CD4-positive, alpha-beta T cell treated with Interleukin-17A for 4 hours (primary cell): ENCODE results near the gene ITPRID1.

Experiments used
- DNase-seq: peaks from one replicate; pipeline ENCODE4 v3.0.0-alpha.2; 2020; ENCODE audit warnings: mixed read lengths

ITPRID1 gene

DNA sequence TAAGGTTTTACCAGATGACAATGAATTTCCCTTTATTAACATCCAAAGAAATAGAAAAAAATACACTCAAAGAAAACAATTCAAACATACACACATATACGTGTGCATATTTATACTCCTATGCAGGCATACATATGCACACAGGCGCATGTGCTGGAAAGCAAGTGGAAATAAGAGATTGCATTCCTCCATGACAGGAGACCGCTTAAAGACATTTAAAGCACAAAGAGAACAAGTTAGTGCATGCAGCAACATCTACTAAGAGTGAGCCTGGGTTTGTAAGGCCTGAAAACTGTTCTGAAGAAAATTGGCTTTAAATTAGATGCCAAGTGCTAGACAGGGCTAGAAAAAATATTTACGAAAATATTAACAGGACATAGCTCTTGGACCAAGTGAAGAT is 133.1 kb downstream of the ITPRID1 start:
- no peak for DNase-seq

DNA sequence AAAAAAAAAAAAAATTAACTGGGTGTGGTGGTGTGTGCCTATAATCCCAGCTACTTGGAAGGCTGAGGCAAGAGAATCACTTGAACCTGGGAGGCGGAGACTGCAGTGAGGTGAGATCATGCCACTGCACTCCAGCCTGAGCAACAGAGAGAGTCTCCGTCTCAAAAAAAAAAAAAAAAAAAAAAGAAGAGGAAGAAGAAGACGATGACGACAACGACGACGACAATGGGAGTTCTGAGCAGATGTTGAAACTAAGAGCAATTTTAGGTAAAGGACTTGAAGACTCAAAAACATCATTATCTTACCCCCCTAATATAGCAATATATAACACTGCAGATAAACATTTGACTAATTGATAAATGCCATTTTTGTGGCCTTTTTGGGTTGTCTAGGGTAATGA is 133.6 kb downstream of the ITPRID1 start:
- no peak for DNase-seq

DNA sequence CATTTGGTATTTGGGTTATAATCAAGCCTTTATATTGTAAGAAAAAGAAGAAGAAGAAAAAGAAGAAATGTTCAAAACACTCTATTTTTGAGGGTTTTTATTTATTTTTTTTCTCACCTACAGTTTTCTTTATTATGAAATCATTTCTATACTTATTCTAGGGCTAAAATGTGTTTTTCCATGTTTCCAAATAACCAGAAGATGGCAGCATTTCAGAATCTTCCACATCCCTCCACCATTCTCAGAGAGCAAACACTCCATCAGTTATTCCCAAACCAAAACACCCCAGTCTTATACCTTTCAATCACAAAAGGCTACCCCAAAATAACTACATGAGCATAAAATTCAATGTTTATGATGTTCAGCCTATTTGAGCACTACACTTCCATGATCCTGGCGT is 134.4 kb downstream of the ITPRID1 start:
- DNase-seq = no peak

DNA sequence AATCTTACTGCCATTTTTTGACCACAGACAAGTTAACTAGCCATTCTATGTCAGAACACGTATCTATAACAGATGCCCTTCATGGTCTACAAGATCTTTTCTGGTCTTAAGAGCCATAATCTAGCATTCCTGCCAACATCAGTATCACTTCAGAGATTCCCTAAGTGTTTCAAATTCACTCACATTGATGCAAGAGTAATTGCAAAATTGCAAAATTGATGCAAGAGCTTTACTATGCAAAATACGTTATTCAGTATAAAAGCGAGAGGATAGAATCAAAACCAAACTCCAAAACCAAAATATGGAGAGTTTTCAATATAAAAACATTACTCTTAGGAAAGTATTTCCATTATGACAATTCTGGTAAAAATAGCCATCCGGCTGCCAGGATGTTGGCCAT is 135.0 kb downstream of the ITPRID1 start:
- no peak for DNase-seq

DNA sequence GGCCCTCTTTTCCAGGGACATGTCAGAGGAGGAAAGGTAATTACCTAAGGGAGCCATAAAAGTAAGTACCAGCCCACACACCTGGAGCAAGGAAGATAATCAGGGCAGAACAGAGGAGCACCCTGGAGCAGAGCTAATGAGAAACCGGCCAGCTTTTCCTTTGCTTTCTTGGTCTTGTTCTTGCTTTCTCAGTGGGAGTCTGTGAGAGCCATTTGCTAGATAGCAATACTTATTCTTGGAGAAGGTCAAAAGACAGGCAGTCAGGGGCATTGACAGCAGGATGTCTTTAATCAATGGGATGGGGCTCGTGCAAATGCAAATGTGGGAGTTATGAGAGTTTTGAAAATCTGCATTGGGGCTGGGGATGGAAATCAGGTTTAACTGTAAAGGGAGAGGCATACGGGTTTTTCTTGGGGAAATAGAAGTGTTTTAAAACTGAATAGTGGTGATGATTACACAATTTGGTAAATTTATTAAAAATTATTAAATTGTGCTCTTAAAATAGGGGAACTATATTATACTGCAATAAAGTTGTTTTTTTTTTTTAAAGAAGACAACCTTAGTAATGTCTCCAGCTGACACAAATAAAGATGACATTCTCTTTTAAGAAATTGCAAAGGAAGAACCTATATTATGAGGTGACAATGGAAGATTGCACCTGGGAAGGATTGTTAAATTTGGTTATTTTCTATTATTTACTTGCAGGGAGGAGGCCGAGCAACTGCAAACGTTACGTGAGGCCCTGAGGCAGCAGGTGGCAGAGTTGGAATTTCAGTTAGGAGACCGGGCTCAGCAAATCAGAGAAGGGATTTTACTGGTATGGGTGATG is 137.6 kb downstream of the ITPRID1 start:
- DNase-seq = no peak

DNA sequence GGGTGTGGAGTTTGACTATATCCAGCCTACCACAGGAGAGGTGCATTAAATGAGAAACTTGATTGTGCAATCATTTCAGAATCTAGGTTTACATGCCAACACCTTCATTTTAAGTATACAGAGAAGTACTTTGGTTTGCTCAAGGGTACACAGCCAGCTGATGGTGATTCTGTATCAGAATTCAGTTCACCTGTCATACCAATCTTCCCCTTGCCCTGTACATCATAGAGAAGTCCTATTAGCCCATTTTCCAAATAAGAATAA is 138.1 kb downstream of the ITPRID1 start:
- DNase-seq = no peak

DNA sequence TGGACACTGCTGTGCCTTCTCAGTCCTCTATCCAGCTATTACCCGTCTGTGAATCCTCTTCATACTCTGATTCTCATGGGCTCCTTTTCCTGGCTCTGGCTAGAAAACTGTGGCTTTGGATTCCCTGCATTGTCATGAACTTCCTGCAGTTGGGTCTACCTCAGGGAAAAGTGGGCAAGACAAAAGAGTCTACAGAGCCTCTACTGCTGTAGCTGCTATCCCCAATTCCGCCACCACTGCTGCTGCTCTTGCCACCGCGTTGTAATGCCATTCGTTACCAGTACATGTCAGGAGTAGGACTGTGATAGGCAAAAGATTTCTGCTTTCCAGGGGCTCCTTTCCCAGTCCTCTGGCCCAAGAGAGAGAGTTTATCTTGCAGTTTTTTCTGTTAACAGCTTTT is 149.2 kb downstream of the ITPRID1 start:
- no peak for DNase-seq

DNA sequence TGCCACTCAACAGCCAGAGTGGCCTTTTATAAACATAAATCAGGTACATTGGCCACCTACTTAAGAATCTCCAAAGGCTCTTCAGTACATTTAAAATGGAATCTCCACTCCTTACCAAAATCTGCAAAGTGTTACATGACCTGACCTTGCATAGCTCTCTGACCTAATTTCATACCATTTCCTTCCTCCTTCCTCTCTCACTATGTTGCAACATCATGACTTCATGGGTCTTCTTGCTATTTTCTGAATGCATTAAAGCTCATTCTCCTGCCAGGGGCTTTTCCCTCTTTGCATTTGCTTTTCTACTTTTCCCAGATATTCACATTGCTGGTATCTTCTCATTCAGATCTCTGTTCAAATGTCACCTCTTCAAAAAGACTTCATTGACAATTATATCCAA is 151.0 kb downstream of the ITPRID1 start:
- DNase-seq = no peak

DNA sequence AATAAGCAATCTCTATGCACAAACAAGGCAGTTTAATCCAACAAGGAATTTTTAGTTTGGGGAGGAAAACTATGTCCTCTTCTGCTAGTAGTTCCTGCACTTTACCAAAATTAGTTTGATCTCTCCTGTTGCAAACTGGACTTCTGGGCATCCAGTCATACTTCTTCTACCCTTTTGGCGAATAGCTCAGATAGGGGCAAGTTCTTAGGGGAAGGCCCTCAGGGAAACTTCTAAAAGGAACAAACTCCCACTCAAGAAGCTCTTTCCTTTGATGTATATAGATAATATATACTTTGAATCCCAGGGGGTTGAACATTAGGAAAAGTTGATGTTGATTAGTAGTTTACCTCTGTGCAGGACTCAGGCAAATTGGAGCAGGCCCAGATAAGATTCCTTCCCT is 151.7 kb downstream of the ITPRID1 start:
- DNase-seq = no peak

DNA sequence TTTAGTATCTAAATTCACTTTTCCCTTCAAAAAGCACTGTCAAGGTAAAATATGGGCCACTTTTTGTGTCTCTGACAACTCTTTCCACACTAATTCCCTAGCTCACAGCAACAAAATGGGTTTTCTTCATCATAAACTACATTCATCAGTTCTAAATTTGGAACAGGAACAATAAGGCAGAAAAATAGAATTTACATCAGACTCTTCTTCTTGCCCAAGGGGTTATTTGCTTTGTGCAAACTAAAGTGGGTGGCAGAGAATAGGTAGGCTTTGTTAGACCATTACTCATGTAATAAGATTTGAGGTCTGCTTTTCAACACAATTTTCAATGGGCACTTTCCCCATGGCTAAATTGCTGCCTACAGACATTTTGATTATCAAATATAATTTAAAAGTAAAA is 155.6 kb downstream of the ITPRID1 start:
- no peak for DNase-seq

DNA sequence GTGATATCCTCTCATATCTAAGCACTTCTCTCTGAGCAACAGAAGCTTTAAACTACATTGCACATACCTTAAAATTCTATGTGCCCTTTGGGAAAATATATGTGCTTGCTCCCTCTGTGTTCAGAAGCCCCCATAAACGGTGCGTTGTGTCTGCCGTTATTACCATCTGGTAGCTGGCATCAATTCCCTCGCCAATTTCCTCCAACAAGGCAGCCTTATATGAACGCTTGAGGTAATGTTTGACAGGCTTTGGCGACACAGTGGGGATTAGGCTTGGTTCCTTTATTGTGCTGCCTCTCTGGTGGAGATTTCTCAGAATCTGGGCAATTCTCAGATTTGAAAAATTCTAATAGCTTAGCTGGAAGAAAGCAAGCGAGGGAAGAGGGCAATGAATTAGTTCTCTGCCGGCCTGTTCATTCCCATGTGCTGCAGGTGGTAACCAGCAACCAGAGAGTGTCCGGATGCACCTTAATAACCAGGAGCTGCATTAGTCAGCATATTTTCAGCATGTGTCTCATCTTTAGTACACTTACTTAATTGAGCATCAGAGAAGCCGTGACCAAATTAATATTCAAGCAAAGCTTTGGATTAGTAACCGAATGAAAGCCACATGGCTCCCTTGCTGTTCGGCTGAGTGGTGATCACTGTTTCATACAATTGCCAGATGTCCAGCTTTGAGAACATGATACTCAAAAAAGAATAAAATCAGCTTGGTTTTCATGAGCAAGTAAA is 165.8 kb downstream of the ITPRID1 start:
- DNase-seq = no peak

DNA sequence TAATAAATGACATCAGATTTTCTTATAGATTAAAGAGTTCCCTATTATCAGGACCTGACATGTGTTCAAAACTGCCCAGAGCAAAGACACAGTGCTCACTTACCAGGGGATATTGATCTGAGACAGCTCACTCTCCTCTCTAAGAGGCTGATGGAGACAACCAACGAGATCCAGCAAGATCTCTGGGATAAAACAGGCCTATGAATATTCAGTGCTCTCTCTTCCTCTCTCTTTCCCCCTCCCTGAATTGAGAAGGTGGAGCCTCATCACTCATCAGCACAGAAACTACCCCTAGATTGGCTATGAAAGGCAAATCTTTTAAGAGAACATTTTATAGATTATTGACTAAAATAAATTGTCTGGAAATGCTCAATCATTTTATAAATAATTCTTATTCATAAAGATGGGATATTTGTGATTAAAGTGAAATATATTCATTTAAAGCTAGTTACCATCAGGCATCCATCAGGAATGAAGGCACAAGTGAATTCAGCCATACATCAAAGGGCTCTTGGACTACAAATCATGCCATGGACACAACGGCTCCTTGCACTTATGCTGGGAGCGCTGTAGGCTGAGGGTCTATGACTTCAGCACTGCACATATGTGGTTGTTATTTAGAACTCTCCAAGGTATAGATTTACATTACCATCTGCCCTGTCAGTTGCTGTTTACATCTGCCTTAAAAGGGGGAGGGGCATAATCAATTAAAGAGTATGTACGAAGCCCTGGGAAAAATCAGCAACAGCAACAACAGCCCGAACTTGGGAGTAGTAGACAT is 169.7 kb downstream of the ITPRID1 start:
- DNase-seq = no peak

DNA sequence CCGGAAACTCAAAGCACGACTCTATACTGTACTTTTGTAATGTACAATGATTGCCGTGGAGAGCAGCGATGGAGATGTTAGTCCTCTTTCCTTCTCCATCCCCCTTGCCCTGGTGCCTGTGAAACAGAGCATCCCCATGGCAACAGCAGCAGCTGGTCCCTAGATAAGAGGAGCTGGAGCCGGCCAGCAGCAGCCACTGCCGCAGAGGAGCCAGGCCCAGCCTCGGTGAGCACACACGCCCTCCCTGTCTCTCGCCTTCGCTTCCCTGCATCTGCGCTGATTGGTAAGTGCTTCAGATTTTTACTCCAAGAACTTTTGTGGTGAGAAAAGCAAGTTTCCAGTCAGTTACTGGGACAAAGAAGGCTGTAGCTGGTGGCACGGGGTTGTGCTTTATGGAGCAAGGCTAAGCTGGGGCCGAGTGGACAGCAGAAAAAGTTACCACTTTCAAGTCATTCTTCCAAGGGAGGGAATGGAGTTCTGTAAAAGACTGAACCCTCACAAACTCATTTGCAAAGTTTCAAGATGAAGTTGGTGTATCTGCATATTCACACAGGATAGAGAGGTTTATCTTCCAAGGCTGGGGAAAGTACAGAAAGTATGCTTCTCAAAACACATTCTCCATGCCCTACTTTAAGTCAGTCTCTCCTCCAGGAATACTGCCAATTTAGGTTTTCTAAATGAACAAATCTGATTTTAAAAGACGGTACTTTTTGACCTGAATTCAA is 173.3 kb downstream of the ITPRID1 start, which contains the start of gene PPP1R17:
Gene PPP1R17 (plus strand): TSS at position 192 of the 725 bp plus-strand sequence. CDS start 5,227 bp downstream, outside the sequence.
- DNase-seq = no peak

DNA sequence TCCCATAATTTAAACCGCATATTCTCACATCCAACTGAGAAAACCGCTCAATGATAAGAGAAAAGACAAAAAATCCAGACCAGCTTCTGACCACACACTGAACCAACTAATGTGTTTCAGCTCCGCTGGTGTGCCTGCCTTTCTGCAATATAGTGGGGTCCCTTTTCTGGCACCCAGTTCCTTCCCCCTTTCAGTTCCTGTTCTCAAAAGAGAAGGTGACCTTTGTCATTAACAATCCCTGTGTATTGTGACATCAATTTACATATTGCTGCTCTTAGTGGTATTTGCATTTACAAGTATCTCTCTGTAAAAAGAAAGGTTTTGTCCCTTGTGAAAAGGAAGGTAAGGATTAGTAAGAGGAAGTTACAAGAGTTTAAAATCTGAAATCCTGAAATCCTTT is 174.5 kb downstream of the ITPRID1 start:
- DNase-seq = no peak

DNA sequence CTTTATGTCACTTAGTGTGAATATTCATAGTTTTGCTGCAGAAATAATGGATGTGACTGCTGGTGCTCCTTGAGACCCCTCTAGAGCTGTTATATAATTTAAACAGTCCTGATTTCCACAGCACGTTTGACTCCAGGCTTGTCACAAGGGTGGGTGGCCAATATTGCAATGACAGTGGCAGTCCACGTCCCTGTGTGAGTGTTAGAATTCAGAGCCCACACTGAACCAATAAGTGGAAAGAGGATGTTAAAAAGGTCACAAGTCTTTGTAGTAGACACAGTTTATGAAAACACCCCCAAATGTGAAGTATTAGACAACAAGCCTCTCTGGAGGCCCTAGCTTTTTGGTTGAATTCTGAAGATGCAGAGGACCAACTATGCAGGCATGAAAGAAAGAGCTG is 175.1 kb downstream of the ITPRID1 start:
- no peak for DNase-seq

DNA sequence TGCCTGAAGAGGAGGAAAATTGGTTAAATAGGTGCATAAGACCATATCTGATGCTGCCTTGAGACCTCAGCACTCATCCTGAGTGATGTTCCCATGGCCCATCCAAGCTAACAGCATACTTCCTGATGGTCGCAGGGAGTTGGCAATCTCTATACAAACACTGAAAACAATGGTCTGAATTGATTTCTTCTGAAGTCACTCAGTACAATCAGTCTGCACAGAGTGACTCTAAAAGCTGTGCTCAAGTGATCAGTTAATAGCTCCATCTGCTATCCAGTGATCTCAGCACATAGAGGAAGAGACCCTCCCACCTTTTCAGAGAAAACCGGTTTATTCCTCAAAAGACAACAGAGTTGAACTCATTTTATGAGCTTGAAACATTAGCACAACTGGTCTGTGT is 177.0 kb downstream of the ITPRID1 start:
- no peak for DNase-seq

DNA sequence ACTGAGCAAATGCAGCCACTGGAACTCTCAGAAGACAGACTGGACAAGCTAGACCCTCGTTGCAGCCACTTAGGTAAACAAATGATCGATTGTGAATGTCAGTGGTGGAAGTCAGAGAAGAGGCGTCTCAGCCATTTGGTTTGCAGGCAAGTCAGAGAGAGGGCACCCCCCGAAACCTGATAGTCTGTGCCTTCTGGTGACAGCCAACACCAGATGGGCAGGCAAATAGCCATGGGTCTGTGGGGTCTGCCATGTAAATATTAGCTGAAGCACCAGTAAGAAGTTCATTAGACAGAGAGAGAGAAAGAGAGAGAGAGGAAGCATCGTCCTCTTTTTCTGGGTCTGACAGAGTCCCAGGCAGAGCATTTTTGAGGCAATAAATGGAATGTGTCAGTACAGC is 178.6 kb downstream of the ITPRID1 start:
- DNase-seq = no peak

DNA sequence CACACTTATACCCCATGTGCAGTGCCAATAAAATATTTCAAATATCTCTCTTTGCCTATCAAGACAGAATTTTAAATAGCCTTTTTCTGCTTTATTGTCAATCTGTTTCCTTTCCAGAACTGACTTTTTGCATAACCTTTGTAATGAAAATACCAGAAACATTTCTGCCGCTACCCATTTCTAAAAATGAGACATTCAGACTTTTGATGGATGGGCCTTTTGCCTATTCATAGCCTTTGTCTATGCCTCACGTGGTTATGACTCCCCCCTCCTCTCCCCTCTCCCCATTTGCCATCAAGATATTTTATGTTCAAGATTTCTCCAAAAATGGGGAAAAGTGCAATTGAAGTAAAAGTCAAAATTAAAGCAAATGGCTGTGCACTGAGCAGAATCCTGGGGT is 179.0 kb downstream of the ITPRID1 start:
- DNase-seq = no peak

DNA sequence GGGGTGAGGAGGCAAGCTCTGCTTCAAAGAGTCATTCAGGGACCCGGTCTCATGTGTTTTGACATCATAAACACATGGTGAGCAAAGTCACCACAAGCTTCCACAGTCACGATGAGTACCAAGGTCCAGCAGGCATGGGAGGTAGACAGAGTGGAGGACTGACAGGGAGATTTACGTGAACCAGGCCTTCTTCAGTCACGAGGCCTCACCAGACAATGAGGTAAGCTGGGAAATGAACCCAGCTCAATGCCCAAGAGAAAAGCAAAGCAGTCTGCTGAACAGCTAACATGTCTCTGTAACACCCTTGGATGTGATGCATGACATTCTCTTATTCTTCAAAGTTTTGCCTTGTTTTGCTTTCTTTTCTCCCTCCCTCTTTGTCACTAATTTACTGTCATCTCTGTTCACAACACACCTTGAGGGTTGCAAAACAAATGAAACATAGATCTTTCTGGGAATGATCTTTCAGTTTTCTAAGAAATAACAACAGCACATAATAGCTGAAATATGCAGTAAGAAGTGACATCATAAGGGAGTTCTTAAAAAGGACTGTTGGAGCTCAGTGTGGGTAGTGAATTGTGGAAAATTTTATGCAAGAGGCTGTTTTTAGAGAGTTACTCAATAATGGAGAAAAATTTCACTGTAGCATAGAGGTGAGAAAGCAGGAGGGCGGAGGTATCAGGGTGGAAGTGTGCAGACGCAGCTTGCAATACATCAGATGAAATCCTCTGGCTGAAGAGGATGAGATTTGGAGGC is 182.1 kb downstream of the ITPRID1 start:
- DNase-seq = no peak

DNA sequence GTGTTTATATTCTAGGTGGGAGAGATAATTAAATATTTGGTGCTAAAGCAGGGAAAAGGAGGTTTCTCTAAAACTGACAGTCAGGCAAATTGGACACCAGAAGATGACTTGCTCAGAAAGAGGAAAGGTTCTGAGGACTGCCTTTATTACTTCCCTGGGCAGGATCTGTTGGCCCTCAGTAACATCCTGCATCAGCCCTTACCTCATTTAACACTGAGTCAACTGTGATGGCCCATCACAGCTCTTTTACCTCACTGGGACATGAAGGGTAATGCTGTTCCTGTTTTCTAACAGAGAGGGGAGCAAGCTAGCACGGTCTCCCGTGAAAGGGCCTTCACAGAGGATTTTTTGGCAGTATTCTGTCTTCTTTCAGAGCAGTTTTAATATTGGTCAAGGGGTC is 185.2 kb downstream of the ITPRID1 start:
- DNase-seq = no peak

DNA sequence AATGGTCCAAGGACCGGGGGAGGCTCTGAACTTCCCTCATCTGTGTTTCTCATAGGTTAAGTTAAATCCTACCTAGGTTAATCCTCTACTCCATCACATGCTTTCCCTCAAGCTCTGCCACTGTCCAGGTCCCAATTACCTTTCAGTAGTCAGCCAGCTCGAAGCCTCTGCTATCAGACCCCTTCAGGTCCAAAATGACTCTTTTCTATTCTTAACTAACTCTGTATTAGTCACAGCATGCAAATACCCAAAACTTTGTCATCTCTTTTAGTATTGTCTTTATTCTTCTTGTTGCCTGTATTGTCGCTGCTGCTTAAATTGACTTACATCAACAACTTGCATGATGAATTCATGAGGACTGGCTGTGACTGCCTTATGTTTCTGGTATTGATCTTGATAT is 188.5 kb downstream of the ITPRID1 start:
- no peak for DNase-seq

DNA sequence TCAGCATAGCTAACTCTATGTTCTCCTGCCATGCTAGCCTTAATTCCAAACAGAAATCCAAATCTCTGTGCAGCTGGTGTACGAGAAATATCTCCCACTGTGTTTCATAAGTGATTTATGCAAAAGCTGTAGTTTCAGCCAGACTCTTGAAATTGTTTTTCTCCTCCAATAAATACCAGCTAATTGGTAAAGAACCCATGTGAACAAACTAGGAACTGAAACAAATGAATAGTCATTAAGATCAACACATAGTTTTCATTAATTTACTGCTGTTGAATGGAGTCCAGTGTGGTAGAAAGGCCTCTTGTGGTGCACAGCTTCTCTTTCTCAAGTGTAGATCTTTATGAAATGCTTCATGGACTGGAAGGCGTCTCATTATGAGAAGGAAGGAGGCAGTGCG is 191.5 kb downstream of the ITPRID1 start:
- DNase-seq = no peak
